HG02642 (cell line): ENCODE measurements around the gene SEC22B.
"Not testable (repeated sequence)": the region's sequence is repeated elsewhere in the genome, so short reads cannot be mapped to it uniquely, and the experiment has no call there.

Experiments used
- ATAC-seq: cut with Tn5 transposase; IDR thresholded peaks from one replicate; pipeline ENCODE4 v1.9.1; 2021; ENCODE audit warnings: mild to moderate bottlenecking; ENCODE audit not compliant: unreplicated experiment, poor library complexity

The SEC22B gene

DNA sequence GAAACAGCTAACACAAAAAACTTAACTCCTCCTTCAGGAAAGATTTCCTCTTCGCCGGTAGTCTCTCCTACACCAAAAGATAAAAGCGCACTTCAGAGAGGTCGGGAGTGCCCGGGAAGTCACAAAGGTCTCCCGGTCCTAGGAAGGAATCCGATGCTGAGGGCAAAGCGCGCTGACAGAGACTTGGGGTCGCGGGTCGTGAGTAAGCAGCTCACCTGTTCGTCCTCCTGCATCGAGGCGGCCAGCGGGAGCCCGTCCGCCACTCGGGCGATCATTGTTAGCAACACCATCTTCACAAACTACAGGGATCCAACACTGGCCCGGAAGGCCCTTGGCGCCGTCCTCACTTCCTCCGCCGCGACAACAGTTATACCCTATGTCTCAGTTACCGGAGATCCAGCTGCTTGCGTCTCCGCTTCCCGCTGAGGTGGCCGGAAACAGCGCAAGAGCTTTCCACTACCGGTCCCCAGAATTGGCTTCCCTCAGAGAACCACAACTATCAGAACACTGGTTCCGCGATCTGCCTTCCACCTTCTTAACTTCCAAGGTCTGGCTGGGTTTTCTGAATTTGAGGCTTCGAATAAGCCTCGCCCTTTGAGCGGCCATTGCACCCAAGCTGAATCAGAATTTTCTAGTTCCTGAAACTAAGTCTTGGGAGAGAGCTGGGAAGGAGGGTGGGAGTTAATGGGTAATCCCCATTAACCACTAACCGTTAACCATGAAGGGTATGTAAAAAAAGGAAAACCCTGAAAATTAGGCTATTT lies at the start of gene SEC22B:
TSS of gene SEC22B (minus strand) at position 429 of the 764 bp plus-strand sequence. CDS start at position 290, 139 bp downstream.
- ATAC-seq = peak; percentile 99

DNA sequence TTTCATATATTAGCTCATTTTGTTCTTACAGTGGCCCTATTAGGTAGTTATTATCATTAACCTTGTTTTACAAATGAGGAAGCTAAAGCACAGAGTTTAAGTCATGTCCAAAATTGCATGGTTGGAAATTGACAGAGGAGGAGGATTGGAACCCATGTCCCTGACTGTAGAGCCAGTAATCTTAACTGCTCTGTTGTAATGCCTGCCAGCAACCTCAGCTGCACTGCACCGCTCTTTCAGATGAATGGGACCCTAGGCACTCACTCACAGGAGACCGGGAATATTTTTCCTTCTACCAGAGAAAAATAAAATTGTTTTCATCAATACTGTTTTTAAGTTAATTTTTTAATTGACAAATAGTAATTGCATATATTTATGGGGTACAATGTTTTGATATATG lies 41.6 kb upstream of the SEC22B start:
- not testable (repeated sequence) for ATAC-seq

DNA sequence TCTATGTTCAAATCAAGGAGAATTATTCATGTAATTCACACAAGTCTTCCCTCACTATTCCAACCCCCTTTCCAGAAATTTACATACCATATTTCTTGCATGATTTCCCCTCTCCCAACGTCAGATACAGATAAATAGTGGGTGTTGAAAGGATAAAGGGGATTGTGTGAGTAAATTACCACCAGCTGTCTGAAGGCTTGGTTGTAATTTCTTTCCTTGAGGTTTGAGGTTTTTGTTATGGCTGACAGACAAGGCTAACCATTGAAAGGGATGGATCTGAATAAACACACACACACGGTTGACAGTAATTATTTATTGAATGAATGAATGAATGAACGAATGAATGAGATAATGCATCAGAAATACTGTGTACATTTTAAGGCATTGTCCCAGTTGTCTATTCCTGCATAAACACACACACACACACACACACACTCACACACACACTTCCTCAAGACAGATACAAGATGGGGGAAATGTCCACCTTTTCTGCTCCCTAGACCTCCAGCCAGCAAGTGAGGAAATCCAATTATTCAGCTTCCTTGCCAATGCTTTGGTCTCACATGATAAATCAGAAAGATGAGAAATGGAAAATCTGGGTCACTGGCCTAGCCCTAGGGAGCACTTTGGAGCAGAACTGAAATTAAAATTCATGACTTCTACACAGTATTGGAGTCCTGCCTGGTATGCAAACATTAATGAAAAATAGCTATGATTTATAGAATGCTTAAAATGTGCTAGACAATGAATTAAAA lies 41.0 kb upstream of the SEC22B start:
- ATAC-seq = not testable (repeated sequence)

DNA sequence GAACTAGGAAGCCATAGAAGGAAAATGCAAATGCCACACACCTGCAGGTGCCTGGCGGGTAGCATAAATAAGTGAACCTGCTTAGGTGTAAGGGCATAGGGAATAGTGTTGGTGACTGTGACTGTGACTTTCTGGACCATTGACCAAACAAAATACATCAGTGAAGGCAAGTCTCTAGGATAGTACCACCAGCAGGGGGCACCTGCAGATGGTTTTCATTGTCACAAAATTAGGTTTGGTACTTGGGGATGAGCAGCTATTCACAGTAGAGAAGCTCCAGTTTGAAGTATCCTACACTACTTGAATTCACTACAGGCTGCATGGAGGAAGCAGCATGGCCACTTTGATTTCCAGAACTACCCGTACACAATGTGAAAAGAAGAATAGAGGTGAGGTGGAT lies 37.3 kb upstream of the SEC22B start:
- ATAC-seq = not testable (repeated sequence)

DNA sequence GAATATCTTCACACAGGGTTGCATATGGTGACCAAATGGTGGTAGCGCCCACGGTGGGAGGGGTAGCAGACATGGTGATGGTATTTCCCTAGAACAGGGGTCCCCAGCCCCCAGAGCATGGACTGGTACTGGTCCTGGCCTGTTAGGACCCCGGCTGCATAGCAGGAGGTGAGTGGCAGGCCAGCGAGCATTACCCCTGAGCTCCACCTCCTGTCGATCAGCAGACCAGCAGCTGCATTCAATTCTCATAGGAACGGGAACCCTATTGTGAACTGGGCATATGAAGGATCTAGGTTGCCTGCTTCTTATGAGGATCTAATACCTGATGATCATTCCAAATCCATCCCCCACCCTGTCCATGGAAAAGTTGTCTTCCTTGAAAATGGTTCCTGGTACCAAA lies 34.4 kb upstream of the SEC22B start:
- not testable (repeated sequence) for ATAC-seq

DNA sequence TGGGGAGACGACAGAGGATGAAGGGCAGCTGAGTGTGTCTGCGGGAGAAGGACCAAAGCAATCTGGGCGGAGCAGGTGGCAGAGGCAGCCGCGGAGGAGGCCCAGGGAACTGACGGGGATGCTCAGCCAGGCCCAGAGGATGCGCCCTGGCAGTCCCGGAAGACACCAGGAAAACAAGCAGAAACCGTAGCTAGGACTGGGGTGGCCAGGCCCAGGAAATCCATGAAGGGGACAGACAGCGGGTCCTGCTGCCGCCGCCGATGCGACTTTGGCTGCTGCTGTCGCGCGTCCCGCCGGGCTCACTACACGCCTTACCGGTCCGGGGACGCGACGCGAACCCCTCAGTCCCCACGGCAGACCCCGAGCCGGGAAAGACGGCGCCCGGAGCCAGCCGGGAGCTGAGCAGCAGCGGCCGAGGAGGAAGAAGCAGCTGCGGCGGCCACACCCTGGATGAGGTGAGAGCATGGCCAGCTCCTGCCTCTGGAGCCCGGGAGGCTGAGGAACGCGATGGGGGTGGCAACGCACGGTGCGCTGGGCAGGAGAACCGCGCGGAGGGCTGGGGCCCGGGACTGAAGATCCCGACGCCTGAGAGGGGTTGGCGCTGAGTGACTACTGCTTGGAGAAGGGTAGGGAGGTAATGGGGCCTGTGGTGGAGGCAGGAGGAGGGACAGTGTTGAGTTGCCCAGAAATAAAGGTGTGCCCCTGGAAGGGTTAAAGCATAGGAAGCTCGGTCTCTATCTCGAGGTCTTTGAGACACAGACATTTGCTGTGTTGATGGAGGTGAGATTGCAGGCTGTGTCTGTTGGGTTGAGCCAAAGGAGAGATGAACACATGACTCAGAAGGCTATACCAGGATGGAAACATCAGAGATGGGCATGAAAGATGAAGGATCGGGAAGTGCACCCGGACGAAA lies 20.8 kb upstream of the SEC22B start:
- ATAC-seq = not testable (repeated sequence)

DNA sequence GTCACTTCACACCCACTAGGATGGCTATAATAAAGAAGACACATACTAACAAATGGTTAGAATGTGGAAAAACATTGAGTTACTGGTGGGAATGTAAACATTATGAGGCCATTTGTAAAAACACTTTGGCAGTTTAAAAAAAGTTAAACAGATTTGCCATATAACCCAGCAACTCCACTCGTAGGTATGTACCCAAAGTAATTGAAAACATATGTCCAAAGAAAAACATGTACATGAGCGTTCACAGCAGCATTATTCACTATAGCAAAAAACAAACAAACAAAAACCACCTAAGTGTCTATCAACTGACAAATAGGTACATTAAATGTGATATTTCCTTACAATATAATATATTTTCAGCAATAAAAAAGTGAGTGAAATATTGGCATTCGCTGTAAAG lies 12.3 kb upstream of the SEC22B start:
- ATAC-seq = not testable (repeated sequence)

DNA sequence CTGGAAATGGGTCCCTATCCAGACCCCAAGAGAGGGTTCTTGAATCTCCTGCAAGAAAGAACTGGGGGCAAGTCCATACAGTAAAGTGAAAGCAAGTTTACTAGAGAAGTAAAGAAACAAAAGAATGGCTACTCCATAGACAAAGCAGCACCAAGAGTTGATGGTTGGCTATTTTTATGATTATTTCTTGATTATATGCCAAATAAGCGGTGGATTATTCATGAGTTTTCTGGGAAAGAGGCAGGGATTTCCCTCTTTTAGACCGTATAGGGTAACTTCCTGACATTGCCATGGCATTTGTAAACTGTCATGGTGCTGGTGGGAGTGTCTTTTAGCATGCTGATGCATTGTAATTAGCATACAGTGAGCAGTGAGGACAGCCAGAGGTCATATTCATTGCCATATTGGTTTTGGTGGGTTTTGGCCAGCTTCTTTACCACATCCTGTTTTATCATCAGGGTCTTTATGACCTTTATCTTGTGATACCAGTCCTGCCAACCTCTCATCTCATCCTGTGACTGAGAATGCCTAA lies 5.9 kb upstream of the SEC22B start:
- ATAC-seq = not testable (repeated sequence)

DNA sequence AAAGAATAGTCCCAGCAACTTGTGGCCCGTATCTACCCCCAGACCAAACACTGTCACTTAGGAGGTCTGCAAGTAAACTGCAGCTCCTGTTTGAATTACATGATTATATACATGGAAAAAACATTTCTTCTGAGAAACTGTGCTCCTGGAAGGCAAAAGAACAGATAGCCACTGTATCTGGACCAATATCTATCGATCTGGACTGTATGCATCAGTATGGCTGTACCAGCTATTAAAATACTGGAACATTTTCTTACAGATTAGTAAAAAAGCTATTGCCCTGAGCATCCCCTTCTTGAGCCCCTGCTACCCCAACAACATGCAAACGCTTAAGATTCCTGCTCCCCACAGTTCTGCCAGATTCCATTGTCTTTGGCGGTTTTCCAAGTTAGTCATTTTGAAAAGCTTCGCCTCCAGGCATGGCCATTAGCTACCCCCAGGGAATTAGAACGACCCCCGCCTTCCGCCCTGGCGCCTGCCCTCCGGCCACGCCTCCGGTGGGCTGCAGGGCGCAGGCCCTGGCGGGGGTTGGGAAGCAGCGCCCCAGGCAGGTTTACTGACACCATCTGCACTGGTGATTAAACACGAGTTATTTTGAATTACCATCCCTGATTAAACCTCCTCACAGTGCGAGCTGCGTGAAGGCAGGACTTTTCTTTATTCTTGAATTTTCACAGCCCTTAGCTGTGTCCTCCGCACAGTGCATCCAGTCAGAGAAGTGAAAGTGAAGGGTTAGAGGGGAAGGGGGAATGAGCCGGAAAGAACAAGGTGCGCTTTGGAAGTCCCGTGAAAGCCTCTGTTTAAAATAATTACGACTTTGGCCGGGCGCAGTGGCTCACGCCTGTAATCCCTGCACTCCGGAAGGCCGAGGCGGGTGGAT lies 3.7 kb upstream of the SEC22B start:
- ATAC-seq = not testable (repeated sequence)

DNA sequence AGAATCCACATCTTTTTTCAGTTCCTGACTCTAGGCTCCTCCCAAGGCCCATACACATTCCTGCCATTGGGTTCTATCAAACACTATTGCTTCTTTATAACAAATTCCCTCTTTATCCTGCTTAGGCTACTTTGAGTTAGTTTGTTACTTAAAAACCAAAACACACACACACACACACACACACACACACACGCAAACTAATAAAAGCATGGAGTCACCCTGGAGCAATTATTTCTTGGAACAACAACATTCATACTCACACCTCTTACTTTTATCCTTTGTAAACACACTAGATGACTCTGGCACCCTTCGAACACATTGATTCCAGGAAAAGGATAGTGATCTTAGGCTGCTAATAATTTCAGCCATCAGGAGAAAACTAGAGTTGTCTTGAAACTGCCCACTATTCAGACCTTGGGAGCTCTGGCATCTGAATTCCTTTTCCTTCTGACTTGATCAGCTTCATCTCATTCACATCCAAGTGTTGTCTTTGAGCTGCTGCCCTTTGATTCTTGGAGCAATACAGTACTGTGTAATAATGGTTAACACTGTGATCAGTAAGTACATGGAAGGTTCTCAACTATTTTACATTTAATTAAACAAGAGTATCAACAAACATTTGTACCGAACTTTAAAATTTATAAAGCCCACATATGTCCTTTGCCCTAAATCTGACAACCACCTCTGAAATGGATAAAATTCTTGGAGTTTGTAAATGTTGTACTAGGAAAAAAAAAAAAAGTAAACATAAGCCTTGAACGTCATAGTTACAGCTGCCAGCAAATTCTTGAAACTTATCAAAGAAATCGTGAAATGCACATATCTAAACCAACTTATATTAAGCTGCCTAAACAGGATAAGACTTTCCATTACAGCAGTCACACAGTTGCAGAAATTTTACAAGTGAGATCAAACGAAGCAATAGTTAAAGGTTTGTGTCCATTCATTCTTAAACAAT lies 2.8 kb upstream of the SEC22B start:
- no peak for ATAC-seq

DNA sequence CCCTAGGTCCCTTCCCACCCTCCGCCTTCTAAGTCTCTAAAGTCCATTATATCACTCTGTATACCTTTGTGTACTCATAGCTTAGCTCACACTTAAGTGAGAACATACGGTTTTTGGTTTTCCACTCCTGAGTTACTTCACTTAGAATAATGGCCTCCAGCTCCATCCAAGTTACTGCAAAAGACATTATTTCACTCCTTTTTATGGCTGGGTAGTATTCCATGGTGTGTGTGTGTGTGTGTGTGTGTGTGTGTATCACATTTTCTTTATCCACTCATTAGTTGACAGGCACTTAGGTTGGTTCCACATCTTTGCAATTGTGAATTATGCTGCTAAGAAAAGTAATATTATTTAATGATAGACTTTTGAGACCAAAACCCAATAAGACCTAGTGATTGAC lies 1.7 kb upstream of the SEC22B start:
- ATAC-seq = not testable (repeated sequence)

DNA sequence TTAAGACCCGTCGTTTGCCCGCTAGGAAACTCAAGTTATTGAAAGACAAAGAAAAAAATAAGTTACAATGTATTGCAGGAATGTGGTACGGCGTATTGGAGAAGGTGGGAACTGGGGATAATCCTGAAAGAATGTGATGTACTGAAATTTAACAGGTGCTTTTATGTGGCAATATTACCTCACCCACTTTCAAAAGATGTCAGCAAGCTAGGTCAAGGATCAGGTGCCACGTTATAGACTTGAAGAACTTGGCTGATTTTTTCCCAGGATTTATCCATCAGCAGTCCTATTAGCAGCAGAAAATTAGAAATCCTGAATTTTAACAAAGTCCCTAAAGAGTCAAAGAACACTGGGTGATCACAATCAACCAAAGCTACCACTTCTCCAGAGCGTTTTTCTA lies 632 bp downstream of the SEC22B start:
- not testable (repeated sequence) for ATAC-seq

DNA sequence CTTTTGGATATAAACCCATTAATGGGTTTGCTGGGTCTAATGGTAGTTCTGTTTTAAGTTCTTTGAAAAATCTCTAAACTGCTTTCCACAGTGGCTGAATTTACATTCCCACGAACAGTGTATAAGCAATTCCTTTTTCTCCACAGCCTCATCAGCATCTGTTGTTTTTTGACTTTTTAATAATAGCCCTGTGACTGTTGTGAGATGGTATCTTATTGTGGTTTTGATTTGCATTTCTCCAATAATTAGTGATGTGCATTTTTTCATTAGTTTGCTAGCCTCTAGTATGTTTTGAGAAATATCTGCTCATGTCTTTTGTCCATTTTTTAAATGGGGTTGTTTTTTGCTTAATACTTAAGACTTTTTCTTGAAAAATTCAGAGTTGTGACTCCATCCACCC lies 11.6 kb downstream of the SEC22B start:
- ATAC-seq = not testable (repeated sequence)

DNA sequence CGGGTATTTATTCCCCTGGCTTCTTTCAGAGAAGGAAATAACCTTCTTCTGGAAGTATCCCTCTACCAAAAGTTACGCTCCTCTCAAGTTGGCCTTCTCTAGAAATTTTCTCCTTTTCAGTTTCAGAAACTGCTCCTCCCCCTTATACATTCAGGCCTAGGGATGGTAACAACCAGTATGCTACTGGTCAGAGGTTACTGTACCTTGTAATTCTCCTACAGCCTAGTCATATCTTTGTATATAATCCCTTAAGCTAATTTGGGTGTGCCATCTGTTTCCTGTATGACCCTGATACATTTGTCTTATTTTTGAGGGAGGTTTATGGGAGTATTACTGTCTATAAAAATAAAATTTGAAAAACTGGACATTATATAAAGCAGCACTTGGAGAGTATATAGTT lies 14.3 kb downstream of the SEC22B start:
- not testable (repeated sequence) for ATAC-seq

DNA sequence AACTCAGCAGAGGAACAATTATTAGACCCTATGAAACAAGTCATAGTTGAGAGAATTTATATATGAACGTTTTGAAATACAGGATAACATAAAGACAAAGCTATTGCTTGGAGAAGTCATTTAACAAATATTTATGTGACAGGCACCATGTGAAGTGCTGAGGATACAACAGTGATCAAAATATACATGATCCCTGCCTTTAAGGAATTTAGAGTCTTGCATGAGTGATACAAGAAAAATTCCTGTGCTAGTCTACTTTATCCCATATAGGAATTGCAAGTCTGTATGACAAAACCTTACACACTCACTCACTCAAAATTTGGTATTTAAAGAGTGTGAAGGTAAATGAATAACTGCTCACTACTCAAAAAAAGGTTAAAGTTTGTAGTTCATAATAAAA lies 17.8 kb downstream of the SEC22B start:
- not testable (repeated sequence) for ATAC-seq

DNA sequence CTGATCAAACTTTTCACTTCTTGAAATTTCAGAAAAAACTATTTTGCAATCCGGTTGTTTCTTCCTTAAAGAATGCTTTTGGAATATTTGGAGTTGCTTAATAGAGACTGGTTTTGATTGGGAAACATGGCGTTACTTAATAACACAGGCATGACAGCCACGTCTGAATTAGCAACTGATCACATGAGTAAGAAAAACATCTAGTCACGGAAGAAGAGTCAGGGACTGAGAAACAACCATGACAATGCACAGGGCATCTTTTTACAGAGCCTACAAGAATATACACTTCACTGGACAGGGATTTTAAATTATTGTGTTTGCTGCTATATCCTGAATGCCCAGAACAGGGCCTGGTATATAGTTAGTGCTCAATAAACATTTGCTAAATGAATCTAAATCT lies 18.2 kb downstream of the SEC22B start:
- ATAC-seq = not testable (repeated sequence)

DNA sequence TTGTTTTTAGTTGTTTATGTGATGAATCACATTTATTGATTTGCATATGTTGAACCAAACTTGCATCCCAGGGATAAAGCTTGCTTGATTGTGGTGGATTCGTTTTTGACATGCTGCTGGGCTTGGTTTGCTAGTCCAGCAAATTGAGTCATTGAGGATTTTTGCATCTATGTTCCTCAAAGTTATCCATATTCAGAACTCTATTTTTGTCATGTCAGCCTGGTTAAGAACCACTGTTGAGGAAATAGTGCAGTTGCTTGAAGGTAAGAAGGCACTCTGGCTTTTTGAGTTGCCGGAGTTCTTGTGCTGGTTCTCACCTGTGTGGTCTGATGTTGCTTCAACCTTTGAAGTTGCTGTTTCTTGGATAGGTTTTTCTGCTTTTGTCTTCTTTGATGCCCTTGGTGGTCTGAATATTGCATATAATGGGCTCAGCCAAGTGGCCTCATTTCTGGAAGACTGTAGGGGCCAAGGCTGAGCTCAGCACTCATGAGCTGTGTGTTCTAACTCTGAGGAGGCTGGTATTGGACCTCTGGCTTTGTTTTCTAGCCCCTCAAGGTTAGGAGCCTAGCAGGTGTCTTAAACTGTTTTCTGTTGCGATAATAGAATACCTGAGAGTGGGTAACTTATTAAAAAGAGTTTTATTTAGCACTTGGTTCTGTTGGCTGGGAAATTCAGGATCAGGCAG lies 26.0 kb downstream of the SEC22B start:
- ATAC-seq = not testable (repeated sequence)
